ENCODE results near the gene ALLC. TPM values are rescaled to one million over a fixed set of nuclear protein-coding genes. Genes with fewer than 3 reads are reported as not detected.

ALLC gene
- polyA plus RNA-seq, 2 of the 4 experiments (the other 2 are of a cell fraction), result not detected

DNA sequence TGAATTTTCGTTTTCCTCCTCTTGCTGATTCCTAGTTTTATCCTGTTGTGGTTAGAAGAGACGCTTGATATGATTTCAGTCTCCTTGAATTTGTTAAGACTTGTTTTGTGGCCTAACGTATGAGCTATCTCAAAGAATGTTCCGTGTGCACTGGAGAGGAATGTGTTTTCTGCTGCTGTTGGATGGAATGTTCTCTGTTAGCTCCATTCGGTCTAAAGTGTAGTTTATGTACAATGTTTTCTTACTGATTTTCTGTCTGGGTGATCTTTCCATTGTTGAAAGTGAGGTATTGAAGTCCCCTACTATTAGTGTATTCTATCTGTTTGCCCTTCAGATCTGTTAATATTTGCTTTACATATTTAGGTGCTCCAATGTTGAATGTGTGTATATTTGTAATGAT is 37.2 kb upstream of the ALLC start (continued):
- TF ChIP-seq TFCP2L1 (CRISPR knock-in tag; IDR thresholded peaks at IDR 0.05) (no peak), RNF2 (IDR thresholded peaks at IDR 0.05; ENCODE audit: borderline replicate concordance, low read depth) (no peak), CHD2 (IDR thresholded peaks at IDR 0.05; ENCODE audit: low read length, partially characterized antibody) (no peak), ESRRA (IDR thresholded peaks at IDR 0.05; ENCODE audit: borderline replicate concordance, low read length) (no peak), RAD21 (conservative IDR thresholded peaks at IDR 0.05 in 1 of 2, IDR thresholded peaks at IDR 0.05 in 1 of 2) (no peak), CBX8 (IDR thresholded peaks at IDR 0.05) (no peak), REST (IDR thresholded peaks at IDR 0.05) (no peak), PHF8 (IDR thresholded peaks at IDR 0.05; ENCODE audit: borderline replicate concordance, low read depth) (no peak)

GRCh38 chr2:3622967-3623366 is 35.0 kb upstream of the ALLC start:
- Histone ChIP-seq H3K4me2 (no peak overlapping the region), H3K4me3 (no peak overlapping the region), H3K27ac (no peak overlapping the region), H3K4me1 (no peaks in the 10 kb centered on the region), H3K9me3 (no peaks in the 10 kb centered on the region)
- POLR2A ChIA-PET, result interaction anchor here (1.0 kb wide), 1 partner anchor 65 kb away, joined by 4 read pairs; the partner anchor contains the start of gene RNASEH1
- TF ChIP-seq, protein P1, sequence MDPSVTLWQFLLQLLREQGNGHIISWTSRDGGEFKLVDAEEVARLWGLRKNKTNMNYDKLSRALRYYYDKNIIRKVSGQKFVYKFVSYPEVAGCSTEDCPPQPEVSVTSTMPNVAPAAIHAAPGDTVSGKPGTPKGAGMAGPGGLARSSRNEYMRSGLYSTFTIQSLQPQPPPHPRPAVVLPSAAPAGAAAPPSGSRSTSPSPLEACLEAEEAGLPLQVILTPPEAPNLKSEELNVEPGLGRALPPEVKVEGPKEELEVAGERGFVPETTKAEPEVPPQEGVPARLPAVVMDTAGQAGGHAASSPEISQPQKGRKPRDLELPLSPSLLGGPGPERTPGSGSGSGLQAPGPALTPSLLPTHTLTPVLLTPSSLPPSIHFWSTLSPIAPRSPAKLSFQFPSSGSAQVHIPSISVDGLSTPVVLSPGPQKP (IDR thresholded peaks at IDR 0.05; ENCODE audit: low read depth, low read length), result no peak
- TF ChIP-seq RFX5 (IDR thresholded peaks at IDR 0.05) (no peak), CHD2 (IDR thresholded peaks at IDR 0.05; ENCODE audit: low read length, partially characterized antibody) (no peak), USF2 (IDR thresholded peaks at IDR 0.05) (no peak)
- FAIRE-seq (no peak), ATAC-seq (no peak), DNase-seq (ENCODE audit: low read depth in 1 of 2, low spot score in 1 of 2) (no peak)
- WGBS (ENCODE audit: missing lambda C conversion rate), result 22% methylated on average over 1 of the region's 1 CpG
- CTCF ChIA-PET, result interaction anchor here (1.6 kb wide), 1 partner anchor 15 kb away, joined by 3 read pairs; no protein-coding TSS in a partner anchor

- Histone ChIP-seq H3K4me3 (no peak overlapping the region), H3K9me3 (no peaks in the 10 kb centered on the region), H3K4me1 (no peaks in the 10 kb centered on the region), H3K27ac (no peak overlapping the region), H3K4me2 (no peak overlapping the region)
- ChIA-PET POLR2A (no interaction called here), CTCF (interaction anchor here (1.0 to 1.6 kb wide), 3 partner anchors 13 to 28 kb away, joined by 3 to 4 read pairs (median 3); no protein-coding TSS in a partner anchor)
- DNase-seq (ENCODE audit: low read depth in 1 of 2, low spot score in 1 of 2), result no peak
- 11% methylated on average over 4 of the region's 4 CpGs for WGBS (ENCODE audit: missing lambda C conversion rate)
- no peak for ATAC-seq
- FAIRE-seq, result no peak
- TF ChIP-seq HMGXB4 (CRISPR knock-in tag; IDR thresholded peaks at IDR 0.05; ENCODE audit: borderline replicate concordance), result no peak
- TF ChIP-seq MAZ (IDR thresholded peaks at IDR 0.05; ENCODE audit: borderline replicate concordance, low read depth, low read length), result no peak
- no peak for TF ChIP-seq RCOR1 (IDR thresholded peaks at IDR 0.05; ENCODE audit: low read depth, low read length)
- TF ChIP-seq JUNB (IDR thresholded peaks at IDR 0.05), result no peak
- no peak for TF ChIP-seq ZFP36 (IDR thresholded peaks at IDR 0.05; ENCODE audit: borderline replicate concordance, partially characterized antibody)
- TF ChIP-seq, protein P2, sequence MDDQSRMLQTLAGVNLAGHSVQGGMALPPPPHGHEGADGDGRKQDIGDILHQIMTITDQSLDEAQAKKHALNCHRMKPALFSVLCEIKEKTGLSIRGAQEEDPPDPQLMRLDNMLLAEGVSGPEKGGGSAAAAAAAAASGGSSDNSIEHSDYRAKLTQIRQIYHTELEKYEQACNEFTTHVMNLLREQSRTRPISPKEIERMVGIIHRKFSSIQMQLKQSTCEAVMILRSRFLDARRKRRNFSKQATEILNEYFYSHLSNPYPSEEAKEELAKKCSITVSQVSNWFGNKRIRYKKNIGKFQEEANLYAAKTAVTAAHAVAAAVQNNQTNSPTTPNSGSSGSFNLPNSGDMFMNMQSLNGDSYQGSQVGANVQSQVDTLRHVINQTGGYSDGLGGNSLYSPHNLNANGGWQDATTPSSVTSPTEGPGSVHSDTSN (IDR thresholded peaks at IDR 0.05), result no peak
- TF ChIP-seq, protein P3, sequence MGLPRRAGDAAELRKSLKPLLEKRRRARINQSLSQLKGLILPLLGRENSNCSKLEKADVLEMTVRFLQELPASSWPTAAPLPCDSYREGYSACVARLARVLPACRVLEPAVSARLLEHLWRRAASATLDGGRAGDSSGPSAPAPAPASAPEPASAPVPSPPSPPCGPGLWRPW (IDR thresholded peaks at IDR 0.05), result no peak
Measured at GRCh38 chr2:3624059-3624794, 33.8 kb upstream of the ALLC start.

All from A549 (cell line).